ENCODE results near the gene TNFRSF1A.

The TNFRSF1A gene

DNA sequence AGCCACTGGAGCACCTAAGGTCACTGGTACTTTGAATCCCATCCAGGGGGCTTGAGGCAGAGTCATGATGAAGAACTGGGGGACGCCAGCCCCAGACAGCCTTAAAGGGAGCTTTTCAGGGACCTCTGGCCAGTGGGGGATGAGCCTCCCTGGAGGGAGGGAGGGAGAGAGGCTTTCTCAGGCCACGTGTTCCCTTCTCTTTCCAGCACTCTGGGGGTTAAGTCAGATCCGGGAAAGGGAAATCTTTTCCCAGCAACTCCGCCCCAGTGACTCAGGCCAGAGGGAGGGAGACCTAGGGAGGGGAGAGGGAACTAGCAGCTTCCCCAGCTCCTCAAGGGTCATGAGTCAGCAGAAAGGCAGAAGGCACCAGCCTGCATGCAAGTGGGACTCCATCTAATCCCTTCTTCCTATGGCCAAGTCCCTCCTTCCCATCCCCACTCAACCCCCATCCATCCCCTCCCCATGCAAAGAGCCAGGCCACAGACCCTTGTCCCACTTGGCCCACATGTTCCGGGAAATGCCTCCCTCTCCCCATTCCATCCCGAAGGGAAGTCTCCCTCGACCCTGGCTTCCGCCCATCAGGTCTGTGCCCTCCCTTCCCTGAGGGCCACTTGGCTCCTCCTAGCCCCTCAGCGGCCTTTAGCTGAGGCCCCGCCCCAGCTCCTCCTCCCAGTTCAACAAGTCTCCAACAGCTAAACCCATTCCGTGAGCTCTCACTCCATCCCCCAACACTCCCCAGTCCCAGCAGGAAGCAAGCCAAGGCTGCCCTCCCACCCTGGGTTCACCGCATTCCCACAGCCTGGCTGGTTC, 5.6 kb downstream of the TNFRSF1A start:
- Histone ChIP-seq H3K27me3 (ENCODE audit: control insufficient read depth in 3 of 3, insufficient read depth in 3 of 3, low read depth in 1 of 3, low read length in 3 of 3) (no peaks in the 10 kb centered on the region), H3K27ac (replicated peaks; ENCODE audit: low read length) (peak overlapping the region; percentile 95), H3K79me1 (ENCODE audit: low read depth, low read length) (peaks cover 20% of the 10 kb centered on the region), H4K91ac (ENCODE audit: low read depth, low read length, poor library complexity) (no peak overlapping the region), H3K4ac (ENCODE audit: low read length) (no peak overlapping the region), H3K36me3 (replicated peaks in 1 of 2; ENCODE audit: control insufficient read depth in 2 of 2, insufficient read depth in 2 of 2, low read length in 2 of 2) (peaks cover 20 to 61% of the 10 kb centered on the region in 2 donors), H3K4me1 (ENCODE audit: control insufficient read depth in 2 of 2, insufficient read depth in 1 of 2, low read depth in 1 of 2, low read length in 2 of 2) (peaks cover 47 to 56% of the 10 kb centered on the region in 2 donors), H4K8ac (ENCODE audit: low read depth, low read length) (peak overlapping the region; percentile 19), H2AK5ac (ENCODE audit: low read depth, low read length) (peak overlapping the region; percentile 84), H2BK5ac (ENCODE audit: low read length) (peak overlapping the region; percentile 94), H3K4me2 (ENCODE audit: insufficient read depth, low read length, poor library complexity, severe bottlenecking) (peak overlapping the region; percentile 46), H2AFZ (ENCODE audit: low read length) (peak overlapping the region; percentile 65), H2BK120ac (ENCODE audit: low read depth, low read length) (peak overlapping the region; percentile 49), H3K9me3 (replicated peaks in 1 of 2; ENCODE audit: control insufficient read depth in 2 of 2, insufficient read depth in 1 of 2, low read depth in 1 of 2, low read length in 2 of 2) (no peaks in the 10 kb centered on the region), H3K4me3 (ENCODE audit: low read length in 2 of 2) (peak overlapping the region; percentile 24 to 52), H2BK15ac (ENCODE audit: low read length) (peak overlapping the region; percentile 88), H3K14ac (ENCODE audit: low read length) (no peak overlapping the region), H3K18ac (ENCODE audit: low read length) (peak overlapping the region; percentile 94), H3K9ac (ENCODE audit: low read depth, low read length, poor library complexity) (peak overlapping the region; percentile 32), H2BK12ac (ENCODE audit: low read length) (peak overlapping the region; percentile 80), H3K23ac (ENCODE audit: low read depth, low read length, poor library complexity) (peak overlapping the region; percentile 21)
- DNase-seq (ENCODE audit: low spot score) = peak; percentile 89
- no CpG with 5 or more reads among the region's 12 CpGs for WGBS, 2 donors (ENCODE audit: extremely low coverage in 2 of 2, insufficient read length in 2 of 2, insufficient replicate concordance in 1 of 2)

DNA sequence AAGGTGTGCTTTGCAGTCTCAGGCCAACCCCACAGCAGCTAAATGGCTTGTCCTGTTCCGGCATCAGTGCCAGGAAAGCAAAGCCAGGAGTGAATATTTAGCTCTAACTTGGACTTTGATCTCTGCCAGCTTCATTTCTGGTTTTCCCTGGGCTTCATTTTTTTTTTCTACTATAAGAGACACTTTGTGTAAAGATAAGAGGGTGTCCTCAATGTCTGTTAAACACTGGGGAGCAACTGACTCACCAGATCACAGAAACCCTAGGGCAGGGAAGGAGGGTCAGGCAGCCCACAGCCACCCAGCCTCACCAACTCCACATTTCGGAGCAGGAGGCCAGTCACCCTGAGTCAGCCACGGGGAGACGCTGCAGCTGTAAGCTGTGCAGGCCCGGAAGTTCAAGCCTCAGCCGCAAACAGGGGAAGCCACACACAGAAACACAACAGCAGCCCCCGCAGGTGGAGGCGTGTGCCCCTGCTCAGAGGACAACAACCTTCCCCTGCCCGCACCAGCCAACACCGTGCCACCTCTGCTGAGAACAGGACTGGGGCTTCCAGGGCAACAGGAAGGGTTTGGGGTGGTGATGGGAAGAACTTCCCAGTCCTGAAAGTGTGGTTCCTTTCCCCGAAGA, 6.3 kb downstream of the TNFRSF1A start:
- Histone ChIP-seq H2AK5ac (ENCODE audit: low read depth, low read length) (peak overlapping the region; percentile 84), H2AFZ (ENCODE audit: low read length) (peak overlapping the region; percentile 44), H3K18ac (ENCODE audit: low read length) (peak overlapping the region; percentile 94), H2BK15ac (ENCODE audit: low read length) (peak overlapping the region; percentile 88), H2BK5ac (ENCODE audit: low read length) (peak overlapping the region; percentile 94), H4K8ac (ENCODE audit: low read depth, low read length) (peak overlapping the region; percentile 19), H3K23ac (ENCODE audit: low read depth, low read length, poor library complexity) (peak overlapping the region; percentile 21), H3K79me1 (ENCODE audit: low read depth, low read length) (peaks cover 18% of the 10 kb centered on the region), H2BK12ac (ENCODE audit: low read length) (peak overlapping the region; percentile 80), H3K27ac (replicated peaks; ENCODE audit: low read length) (peak overlapping the region; percentile 95), H3K4me3 (ENCODE audit: low read length in 2 of 2) (peak overlapping the region; percentile 24 to 52), H3K4ac (ENCODE audit: low read length) (no peak overlapping the region), H3K4me1 (ENCODE audit: control insufficient read depth in 2 of 2, insufficient read depth in 1 of 2, low read depth in 1 of 2, low read length in 2 of 2) (peaks cover 41 to 56% of the 10 kb centered on the region in 2 donors), H3K4me2 (ENCODE audit: insufficient read depth, low read length, poor library complexity, severe bottlenecking) (peak overlapping the region; percentile 46), H3K9me3 (replicated peaks in 1 of 2; ENCODE audit: control insufficient read depth in 2 of 2, insufficient read depth in 1 of 2, low read depth in 1 of 2, low read length in 2 of 2) (no peaks in the 10 kb centered on the region), H3K14ac (ENCODE audit: low read length) (no peak overlapping the region), H3K9ac (ENCODE audit: low read depth, low read length, poor library complexity) (peak overlapping the region; percentile 87), H2BK120ac (ENCODE audit: low read depth, low read length) (no peak overlapping the region), H3K36me3 (replicated peaks in 1 of 2; ENCODE audit: control insufficient read depth in 2 of 2, insufficient read depth in 2 of 2, low read length in 2 of 2) (peaks cover 23 to 69% of the 10 kb centered on the region in 2 donors), H4K91ac (ENCODE audit: low read depth, low read length, poor library complexity) (no peak overlapping the region), H3K27me3 (ENCODE audit: control insufficient read depth in 3 of 3, insufficient read depth in 3 of 3, low read depth in 1 of 3, low read length in 3 of 3) (no peaks in the 10 kb centered on the region)
- DNase-seq (ENCODE audit: low spot score) = no peak
- no CpG with 5 or more reads among the region's 11 CpGs for WGBS, 2 donors (ENCODE audit: extremely low coverage in 2 of 2, insufficient read length in 2 of 2, insufficient replicate concordance in 1 of 2)

DNA sequence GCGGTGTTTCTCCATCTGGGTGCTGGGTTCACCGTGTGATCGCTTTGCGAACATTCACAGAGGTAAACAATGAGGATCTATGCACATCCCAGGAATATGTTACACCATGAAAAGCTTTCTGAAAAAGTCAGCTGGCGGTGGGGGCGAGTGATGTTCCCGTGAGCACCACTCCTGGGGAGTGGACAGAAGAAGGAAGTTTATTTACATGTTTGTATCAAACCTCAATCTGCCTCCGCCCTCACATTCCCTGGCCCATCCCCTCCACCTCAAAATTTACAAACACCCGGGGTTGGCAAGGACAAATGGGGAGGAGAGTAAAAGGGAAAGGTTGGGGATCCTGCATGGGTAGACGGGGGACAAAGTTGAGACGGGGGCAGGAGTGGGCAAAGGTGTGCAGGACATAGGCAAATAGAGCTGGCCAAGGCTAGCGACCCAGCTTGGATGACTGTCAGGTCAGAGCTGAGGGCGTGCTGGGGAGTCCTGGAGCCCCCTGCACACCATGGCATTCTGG, 6.9 kb downstream of the TNFRSF1A start:
- H4K8ac ChIP-seq (ENCODE audit: low read depth, low read length) = no peak overlapping the region
- H3K4me2 ChIP-seq (ENCODE audit: insufficient read depth, low read length, poor library complexity, severe bottlenecking) = no peak overlapping the region
- H3K4me1 ChIP-seq (ENCODE audit: control insufficient read depth in 2 of 2, insufficient read depth in 1 of 2, low read depth in 1 of 2, low read length in 2 of 2) = peaks cover 40 to 52% of the 10 kb centered on the region in 2 donors
- no peak overlapping the region for H2BK5ac ChIP-seq (ENCODE audit: low read length)
- no peak overlapping the region for H2AFZ ChIP-seq (ENCODE audit: low read length)
- H3K18ac ChIP-seq (ENCODE audit: low read length) = peak overlapping the region; percentile 20
- peaks cover 14% of the 10 kb centered on the region for H3K79me1 ChIP-seq (ENCODE audit: low read depth, low read length)
- H2BK12ac ChIP-seq (ENCODE audit: low read length) = no peak overlapping the region
- peak overlapping the region; percentile 1 for H3K23ac ChIP-seq (ENCODE audit: low read depth, low read length, poor library complexity)
- H3K27me3 ChIP-seq (ENCODE audit: control insufficient read depth in 3 of 3, insufficient read depth in 3 of 3, low read depth in 1 of 3, low read length in 3 of 3) = no peaks in the 10 kb centered on the region
- H4K91ac ChIP-seq (ENCODE audit: low read depth, low read length, poor library complexity) = no peak overlapping the region
- no peak overlapping the region for H3K4ac ChIP-seq (ENCODE audit: low read length)
- no peak overlapping the region for H2BK120ac ChIP-seq (ENCODE audit: low read depth, low read length)
- no peak overlapping the region for H2BK15ac ChIP-seq (ENCODE audit: low read length)
- H3K14ac ChIP-seq (ENCODE audit: low read length) = no peak overlapping the region
- no peak overlapping the region for H3K4me3 ChIP-seq (ENCODE audit: low read length in 2 of 2)
- peak overlapping the region; percentile 95 for H3K27ac ChIP-seq (replicated peaks; ENCODE audit: low read length)
- no peak overlapping the region for H3K9ac ChIP-seq (ENCODE audit: low read depth, low read length, poor library complexity)
- no CpG with 5 or more reads among the region's 13 CpGs for WGBS, 2 donors (ENCODE audit: extremely low coverage in 2 of 2, insufficient read length in 2 of 2, insufficient replicate concordance in 1 of 2)
- no peak overlapping the region for H2AK5ac ChIP-seq (ENCODE audit: low read depth, low read length)
- no peaks in the 10 kb centered on the region for H3K9me3 ChIP-seq (replicated peaks in 1 of 2; ENCODE audit: control insufficient read depth in 2 of 2, insufficient read depth in 1 of 2, low read depth in 1 of 2, low read length in 2 of 2)
- H3K36me3 ChIP-seq (replicated peaks in 1 of 2; ENCODE audit: control insufficient read depth in 2 of 2, insufficient read depth in 2 of 2, low read length in 2 of 2) = peaks cover 24 to 74% of the 10 kb centered on the region in 2 donors
- no peak for DNase-seq (ENCODE audit: low spot score)

DNA sequence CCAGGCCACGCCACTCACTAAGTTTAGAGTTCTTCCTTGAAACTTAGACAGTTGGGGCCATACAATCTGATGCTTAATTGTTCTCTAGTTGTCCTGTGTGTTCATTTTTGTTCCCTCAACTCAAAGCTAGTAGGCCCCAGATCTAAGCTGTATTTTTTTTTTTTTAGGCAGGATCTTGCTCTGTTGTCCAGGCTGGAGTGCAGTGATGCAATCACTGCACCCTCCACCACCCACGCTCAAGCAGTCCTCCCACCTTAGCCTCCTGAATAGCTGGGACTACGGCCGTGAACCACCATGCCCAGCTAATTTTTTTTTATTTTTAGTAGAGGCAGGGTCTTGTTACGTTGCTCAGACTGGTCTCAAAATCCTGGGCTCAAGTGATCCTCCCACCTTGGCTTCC, 7.5 kb downstream of the TNFRSF1A start:
- Histone ChIP-seq H3K9ac (ENCODE audit: low read depth, low read length, poor library complexity) (no peak overlapping the region), H3K4me3 (ENCODE audit: low read length in 2 of 2) (no peak overlapping the region), H3K4ac (ENCODE audit: low read length) (no peak overlapping the region), H4K8ac (ENCODE audit: low read depth, low read length) (no peak overlapping the region), H3K4me2 (ENCODE audit: insufficient read depth, low read length, poor library complexity, severe bottlenecking) (no peak overlapping the region), H2BK12ac (ENCODE audit: low read length) (no peak overlapping the region), H3K27ac (replicated peaks; ENCODE audit: low read length) (no peak overlapping the region), H2AK5ac (ENCODE audit: low read depth, low read length) (no peak overlapping the region), H3K9me3 (replicated peaks in 1 of 2; ENCODE audit: control insufficient read depth in 2 of 2, insufficient read depth in 1 of 2, low read depth in 1 of 2, low read length in 2 of 2) (no peaks in the 10 kb centered on the region), H2BK15ac (ENCODE audit: low read length) (no peak overlapping the region), H3K14ac (ENCODE audit: low read length) (no peak overlapping the region), H3K23ac (ENCODE audit: low read depth, low read length, poor library complexity) (no peak overlapping the region), H3K18ac (ENCODE audit: low read length) (no peak overlapping the region), H4K91ac (ENCODE audit: low read depth, low read length, poor library complexity) (no peak overlapping the region), H2BK5ac (ENCODE audit: low read length) (no peak overlapping the region), H2AFZ (ENCODE audit: low read length) (no peak overlapping the region), H3K79me1 (ENCODE audit: low read depth, low read length) (peaks cover 13% of the 10 kb centered on the region), H3K4me1 (ENCODE audit: control insufficient read depth in 2 of 2, insufficient read depth in 1 of 2, low read depth in 1 of 2, low read length in 2 of 2) (peaks cover 36 to 45% of the 10 kb centered on the region in 2 donors), H2BK120ac (ENCODE audit: low read depth, low read length) (no peak overlapping the region), H3K27me3 (ENCODE audit: control insufficient read depth in 3 of 3, insufficient read depth in 3 of 3, low read depth in 1 of 3, low read length in 3 of 3) (no peaks in the 10 kb centered on the region), H3K36me3 (replicated peaks in 1 of 2; ENCODE audit: control insufficient read depth in 2 of 2, insufficient read depth in 2 of 2, low read length in 2 of 2) (peaks cover 26 to 79% of the 10 kb centered on the region in 2 donors)
- no peak for DNase-seq (ENCODE audit: low spot score)
- no CpG with 5 or more reads among the region's 5 CpGs for WGBS, 2 donors (ENCODE audit: extremely low coverage in 2 of 2, insufficient read length in 2 of 2, insufficient replicate concordance in 1 of 2)
